ENCODE data around the gene ATP13A3. TPM values are rescaled to one million over a fixed set of nuclear protein-coding genes. Genes with fewer than 3 reads are reported as not detected.

ATP13A3 gene
- total RNA-seq, 4 donors from 2014 or later: 23.6 to 129 (median 69.8) TPM

DNA sequence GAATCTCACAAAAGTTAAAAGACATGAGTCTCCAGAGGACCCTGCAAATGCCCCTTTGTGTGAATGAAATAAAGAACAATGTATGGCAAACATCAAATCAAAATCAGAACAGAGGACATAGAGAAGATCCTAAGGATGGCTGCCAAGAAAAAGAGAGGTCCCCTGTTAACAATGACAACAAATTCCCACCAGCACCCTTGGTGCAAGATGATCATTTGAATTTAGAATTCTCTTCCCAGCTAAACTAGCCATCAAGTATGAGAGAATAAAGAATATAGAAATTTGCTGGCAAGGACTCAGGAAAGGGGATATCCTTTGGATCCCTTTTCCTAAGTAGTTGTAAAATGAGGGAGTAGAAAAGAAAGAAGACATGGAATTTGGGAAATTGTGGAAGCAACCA lies 96.0 kb downstream of the ATP13A3 start:
- intact Hi-C loops (cut with DNase I; ENCODE audit: low total_unique reads): no loop called here
- DNase-seq: no peak
- no peak overlapping the region for H3K4me3 ChIP-seq
- H3K36me3 ChIP-seq: no peaks in the 10 kb centered on the region
- peaks cover 0 to 18% (median 4%) of the 10 kb centered on the region in 4 donors for H3K4me1 ChIP-seq
- H3K27me3 ChIP-seq: no peaks in the 10 kb centered on the region
- no peak for TF ChIP-seq POLR2AphosphoS5 (IDR thresholded peaks at IDR 0.05)
- TF ChIP-seq EP300 (IDR thresholded peaks at IDR 0.05; ENCODE audit: low read depth): no peak
- no peak for TF ChIP-seq POLR2A (IDR thresholded peaks at IDR 0.05)
- TF ChIP-seq, protein P1, sequence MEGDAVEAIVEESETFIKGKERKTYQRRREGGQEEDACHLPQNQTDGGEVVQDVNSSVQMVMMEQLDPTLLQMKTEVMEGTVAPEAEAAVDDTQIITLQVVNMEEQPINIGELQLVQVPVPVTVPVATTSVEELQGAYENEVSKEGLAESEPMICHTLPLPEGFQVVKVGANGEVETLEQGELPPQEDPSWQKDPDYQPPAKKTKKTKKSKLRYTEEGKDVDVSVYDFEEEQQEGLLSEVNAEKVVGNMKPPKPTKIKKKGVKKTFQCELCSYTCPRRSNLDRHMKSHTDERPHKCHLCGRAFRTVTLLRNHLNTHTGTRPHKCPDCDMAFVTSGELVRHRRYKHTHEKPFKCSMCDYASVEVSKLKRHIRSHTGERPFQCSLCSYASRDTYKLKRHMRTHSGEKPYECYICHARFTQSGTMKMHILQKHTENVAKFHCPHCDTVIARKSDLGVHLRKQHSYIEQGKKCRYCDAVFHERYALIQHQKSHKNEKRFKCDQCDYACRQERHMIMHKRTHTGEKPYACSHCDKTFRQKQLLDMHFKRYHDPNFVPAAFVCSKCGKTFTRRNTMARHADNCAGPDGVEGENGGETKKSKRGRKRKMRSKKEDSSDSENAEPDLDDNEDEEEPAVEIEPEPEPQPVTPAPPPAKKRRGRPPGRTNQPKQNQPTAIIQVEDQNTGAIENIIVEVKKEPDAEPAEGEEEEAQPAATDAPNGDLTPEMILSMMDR (IDR thresholded peaks at IDR 0.05): no peak
- in situ Hi-C loops (cut with MboI; ENCODE audit: low pct_ligation_motif_present in 1 of 4, low pct_unique_long_range_greater_than_20kb in 1 of 4, low sequenced_read_pairs in 3 of 4): no loop called here
- no peak overlapping the region for H3K27ac ChIP-seq
- peaks cover 0 to 6% of the 10 kb centered on the region in 2 donors for H3K9me3 ChIP-seq

DNA sequence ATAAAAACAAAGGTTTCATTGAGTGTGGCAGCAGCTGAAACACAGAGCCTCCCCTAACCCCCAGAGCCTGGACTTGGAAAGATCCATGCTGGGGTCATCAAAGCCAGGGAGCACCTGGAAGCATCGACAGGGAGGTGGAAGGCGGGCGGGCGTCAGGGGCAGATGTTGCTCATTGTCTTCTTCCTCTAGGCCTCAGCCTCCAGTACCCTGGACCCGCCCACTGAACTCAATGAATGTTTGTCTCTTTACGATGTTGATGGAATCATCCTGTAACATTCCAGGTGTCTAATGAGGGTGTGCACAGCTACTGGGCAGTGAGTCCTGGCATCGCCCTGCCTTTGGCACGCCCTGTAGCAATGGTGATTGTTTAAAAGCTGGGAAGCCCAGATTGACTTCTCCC lies 97.5 kb downstream of the ATP13A3 start:
- intact Hi-C loops (cut with DNase I; ENCODE audit: low total_unique reads): no loop called here
- WGBS, 2 donors (ENCODE audit: low coverage in 1 of 2): 79% methylated on average over 8 of the region's 8 CpGs; no CpG with 5 or more reads in 1 of the 2 donors

DNA sequence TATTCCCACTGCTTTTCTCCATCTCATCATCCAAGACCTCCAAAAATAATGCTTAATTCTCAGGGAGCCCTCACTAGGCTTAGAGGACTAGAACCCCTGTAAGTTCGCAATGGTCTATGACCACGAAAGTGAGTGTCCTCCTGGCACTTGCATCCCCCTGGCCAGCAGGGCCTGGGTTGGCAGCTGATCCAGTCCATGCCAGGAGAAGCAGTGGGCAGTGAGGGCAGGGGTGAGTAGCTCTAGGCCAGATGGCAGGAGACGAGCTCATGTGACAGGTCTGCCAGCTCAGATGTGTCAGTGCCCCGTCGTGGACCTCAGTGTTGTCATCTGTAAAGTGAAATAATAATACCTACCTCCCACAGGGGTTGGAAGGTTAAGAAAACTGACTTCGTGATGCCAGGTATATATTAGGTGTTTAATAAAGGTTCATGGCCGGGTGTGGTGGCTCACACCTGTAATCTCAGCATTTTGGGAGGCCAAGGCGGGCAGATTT lies 98.8 kb downstream of the ATP13A3 start:
- DNase-seq: no peak
- H3K4me1 ChIP-seq: peaks cover 0 to 4% (median 0%) of the 10 kb centered on the region in 4 donors
- TF ChIP-seq EP300 (IDR thresholded peaks at IDR 0.05; ENCODE audit: low read depth) (no peak), POLR2A (IDR thresholded peaks at IDR 0.05) (no peak), POLR2AphosphoS5 (IDR thresholded peaks at IDR 0.05) (no peak)
- TF ChIP-seq, protein P1 (IDR thresholded peaks at IDR 0.05): no peak
- intact Hi-C loops (cut with DNase I; ENCODE audit: low total_unique reads) (no loop called here), in situ Hi-C loops (cut with MboI; ENCODE audit: low pct_ligation_motif_present in 1 of 4, low pct_unique_long_range_greater_than_20kb in 1 of 4, low sequenced_read_pairs in 3 of 4) (no loop called here)
- H3K4me3 ChIP-seq: no peak overlapping the region
- H3K9me3 ChIP-seq: peaks cover 0 to 6% of the 10 kb centered on the region in 2 donors
- H3K27me3 ChIP-seq: no peaks in the 10 kb centered on the region
- H3K27ac ChIP-seq: no peak overlapping the region
- H3K36me3 ChIP-seq: no peaks in the 10 kb centered on the region
- 90 to 93% methylated on average over 5 to 8 of the region's 8 CpGs for WGBS, 2 donors (ENCODE audit: low coverage in 1 of 2)

More for the DNA sequence above, 97.5 kb downstream of the ATP13A3 start:
- in situ Hi-C loops (cut with MboI; ENCODE audit: low pct_ligation_motif_present in 1 of 4, low pct_unique_long_range_greater_than_20kb in 1 of 4, low sequenced_read_pairs in 3 of 4): no loop called here
- TF ChIP-seq POLR2AphosphoS5 (IDR thresholded peaks at IDR 0.05) (no peak), EP300 (IDR thresholded peaks at IDR 0.05; ENCODE audit: low read depth) (no peak), POLR2A (IDR thresholded peaks at IDR 0.05) (no peak)
- TF ChIP-seq, protein P1 (IDR thresholded peaks at IDR 0.05): no peak
- H3K27ac ChIP-seq: no peak overlapping the region
- no peaks in the 10 kb centered on the region for H3K36me3 ChIP-seq
- peaks cover 0 to 6% of the 10 kb centered on the region in 2 donors for H3K9me3 ChIP-seq
- DNase-seq: no peak
- H3K4me1 ChIP-seq: peaks cover 0 to 5% (median 0%) of the 10 kb centered on the region in 4 donors
- no peak overlapping the region for H3K4me3 ChIP-seq
- no peaks in the 10 kb centered on the region for H3K27me3 ChIP-seq

DNA sequence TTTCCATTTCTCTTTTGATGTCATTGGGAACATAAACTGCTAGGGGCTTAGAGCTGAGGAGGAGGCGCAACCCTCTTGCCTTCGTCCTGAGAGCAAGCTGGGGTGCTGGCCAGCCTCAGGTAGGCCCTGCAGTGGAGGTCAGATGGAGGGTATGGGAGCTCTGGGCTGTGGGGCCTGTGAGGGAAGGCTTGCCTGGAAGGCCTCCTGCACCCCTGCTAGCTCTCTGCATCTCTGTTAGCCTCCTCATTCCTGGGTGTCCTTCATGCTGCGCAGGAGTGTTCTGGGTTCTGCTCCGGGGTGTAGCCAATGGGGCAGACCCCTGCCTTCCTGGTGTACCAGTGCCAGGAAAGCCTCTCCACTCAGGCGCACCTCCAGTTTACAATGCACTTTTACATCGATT lies 99.5 kb downstream of the ATP13A3 start:
- H3K27ac ChIP-seq: no peak overlapping the region
- intact Hi-C loops (cut with DNase I; ENCODE audit: low total_unique reads): no loop called here
- TF ChIP-seq POLR2AphosphoS5 (IDR thresholded peaks at IDR 0.05) (no peak), POLR2A (IDR thresholded peaks at IDR 0.05) (no peak), EP300 (IDR thresholded peaks at IDR 0.05; ENCODE audit: low read depth) (no peak)
- TF ChIP-seq, protein P1 (IDR thresholded peaks at IDR 0.05): no peak
- H3K4me3 ChIP-seq: no peak overlapping the region
- in situ Hi-C loops (cut with MboI; ENCODE audit: low pct_ligation_motif_present in 1 of 4, low pct_unique_long_range_greater_than_20kb in 1 of 4, low sequenced_read_pairs in 3 of 4): no loop called here
- 80 to 92% methylated on average over 1 to 6 of the region's 6 CpGs for WGBS, 2 donors (ENCODE audit: low coverage in 1 of 2)
- H3K4me1 ChIP-seq: no peaks in the 10 kb centered on the region
- no peaks in the 10 kb centered on the region for H3K36me3 ChIP-seq
- no peak for DNase-seq
- peaks cover 0 to 6% of the 10 kb centered on the region in 2 donors for H3K9me3 ChIP-seq
- no peaks in the 10 kb centered on the region for H3K27me3 ChIP-seq

All from transverse colon (tissue), 4 donors.